K562 (cell line): ENCODE measurements around the gene C2CD5. TPM values are rescaled to one million over a fixed set of nuclear protein-coding genes. Genes with fewer than 3 reads are reported as not detected.

ENCODE experiments used
- CBFA2T3 ChIP-seq: fragments of 450-650 bp; IDR thresholded peaks from 2 replicates; pipeline ENCODE4 v1.6.1; 2017
- CREBBP ChIP-seq: IDR thresholded peaks from one replicate; pipeline ENCODE4 v1.6.1; 2012; ENCODE audit warnings: low read depth, mild to moderate bottlenecking, control low read depth, inconsistent platforms, low read length
- ILK ChIP-seq: fragments of 450-650 bp; IDR thresholded peaks from 2 replicates; pipeline ENCODE4 v1.6.1; 2016; ENCODE audit warnings: missing genetic modification characterization, low read depth, mild to moderate bottlenecking, missing compliant biosample characterization, moderate library complexity, borderline replicate concordance
- KDM1A ChIP-seq, 2 experiments: fragments of 450-650 bp; IDR thresholded peaks; 2 replicates each; pipeline ENCODE4 v1.6.1; 2016; ENCODE audit warnings: mild to moderate bottlenecking in 2 of 2
- LCOR ChIP-seq: sonication (generic); formaldehyde crosslinking; IDR thresholded peaks from 2 replicates; pipeline ENCODE4 v1.8.0; 2022; ENCODE audit warnings: mild to moderate bottlenecking, missing genetic modification reagents
- NFE2L1 ChIP-seq: fragments of 450-650 bp; IDR thresholded peaks from 2 replicates; pipeline ENCODE4 v1.6.1; 2016; ENCODE audit warnings: missing genetic modification characterization, low read depth, mild to moderate bottlenecking, missing compliant biosample characterization, moderate library complexity, borderline replicate concordance
- SP2 ChIP-seq: IDR thresholded peaks from 2 replicates; pipeline ENCODE4 v1.6.1; 2011; ENCODE audit warnings: mild to moderate bottlenecking, low read depth, low read length, moderate library complexity; ENCODE audit not compliant: poor library complexity, severe bottlenecking; ENCODE audit errors: extremely low read depth
- polyA plus RNA-seq, 8 experiments: library from polyadenylated mRNA; depleted of rRNA in 4 of 8; stranded (reverse) in 5 of 8; unstranded in 3 of 8; fragments of >200 nt; fragmentation: Nextera tagmentation in 2 of 8; fragmentation: Illumina TruSeq in 1 of 8; extraction: Ambion mirVana in 2 of 8; extraction: Trizol in 1 of 8; gene quantifications; 2 replicates each; pipeline versions ENCODE4 v1.2.1 to v1.2.3, GENCODE V29; 2011 to 2014; ENCODE audit warnings: inconsistent platforms in 1 of 8, missing spikeins in 1 of 8
- total RNA-seq, 7 experiments: library from RNA; depleted of rRNA in 6 of 7; stranded (reverse); fragments of >200 nt in 6 of 7; fragmentation: Illumina TruSeq in 2 of 7; extraction: Trizol in 2 of 7; gene quantifications; 2 replicates each; pipeline versions ENCODE4 v1.2.1 to v1.2.3, GENCODE V29; 2011 to 2021; ENCODE audit warnings: low replicate concordance in 1 of 7
- TF ChIP-seq, protein P1 (sequence below): sonication (generic); IDR thresholded peaks from 2 replicates; pipeline ENCODE4 v1.6.1; 2016
- TF ChIP-seq, protein P2 (sequence below), 3 experiments: fragments of 200-800 bp in 1 of 3; fragments of 250-450 bp in 1 of 3; fragments of 450-650 bp in 1 of 3; sonication (Bioruptor Pico) in 1 of 3; sonication (Bioruptor generic) in 1 of 3; formaldehyde crosslinking in 1 of 3; IDR thresholded peaks; 2 replicates each; pipeline versions ENCODE4 v1.6.1 to v1.8.0; 2016 to 2022; ENCODE audit warnings: mild to moderate bottlenecking in 2 of 3, missing genetic modification characterization in 2 of 3, missing compliant biosample characterization in 1 of 3, moderate library complexity in 1 of 3

C2CD5 gene
- total and polyA plus RNA-seq, 9 of the 15 experiments (the other 6 are each of a cell fraction or from before 2014, with no cell fraction given) = 5.1 to 24.1 (median 14.3) TPM

DNA sequence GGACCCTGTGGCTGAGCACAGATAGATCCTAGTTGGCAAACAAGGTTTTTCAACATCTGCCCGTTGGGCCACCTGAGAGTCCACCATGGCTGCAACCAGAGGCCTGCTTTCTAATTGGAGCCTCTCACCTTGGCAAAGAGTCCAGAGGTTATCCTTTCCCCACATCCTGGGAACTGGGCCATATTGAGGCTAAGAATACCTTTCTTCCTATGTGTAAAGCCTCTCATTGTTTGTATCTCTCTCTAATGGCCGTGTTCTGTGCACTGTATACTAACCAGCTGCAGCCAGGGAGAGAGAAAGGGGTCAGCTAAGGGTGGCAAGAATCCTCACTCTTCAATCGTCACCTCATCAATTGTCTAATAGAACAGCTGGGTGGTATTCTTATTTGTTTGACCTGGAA lies 130.8 kb downstream of the C2CD5 start (continued):
- TF ChIP-seq, protein P1, sequence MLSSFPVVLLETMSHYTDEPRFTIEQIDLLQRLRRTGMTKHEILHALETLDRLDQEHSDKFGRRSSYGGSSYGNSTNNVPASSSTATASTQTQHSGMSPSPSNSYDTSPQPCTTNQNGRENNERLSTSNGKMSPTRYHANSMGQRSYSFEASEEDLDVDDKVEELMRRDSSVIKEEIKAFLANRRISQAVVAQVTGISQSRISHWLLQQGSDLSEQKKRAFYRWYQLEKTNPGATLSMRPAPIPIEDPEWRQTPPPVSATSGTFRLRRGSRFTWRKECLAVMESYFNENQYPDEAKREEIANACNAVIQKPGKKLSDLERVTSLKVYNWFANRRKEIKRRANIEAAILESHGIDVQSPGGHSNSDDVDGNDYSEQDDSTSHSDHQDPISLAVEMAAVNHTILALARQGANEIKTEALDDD = no peak
- TF ChIP-seq CREBBP = no peak
- TF ChIP-seq NFE2L1 (tag) = no peak
- no peak for TF ChIP-seq LCOR (CRISPR knock-in tag)
- no peak for TF ChIP-seq KDM1A (IDR thresholded peaks at IDR 0.05)
- no peak for TF ChIP-seq CBFA2T3
- TF ChIP-seq, protein P2, sequence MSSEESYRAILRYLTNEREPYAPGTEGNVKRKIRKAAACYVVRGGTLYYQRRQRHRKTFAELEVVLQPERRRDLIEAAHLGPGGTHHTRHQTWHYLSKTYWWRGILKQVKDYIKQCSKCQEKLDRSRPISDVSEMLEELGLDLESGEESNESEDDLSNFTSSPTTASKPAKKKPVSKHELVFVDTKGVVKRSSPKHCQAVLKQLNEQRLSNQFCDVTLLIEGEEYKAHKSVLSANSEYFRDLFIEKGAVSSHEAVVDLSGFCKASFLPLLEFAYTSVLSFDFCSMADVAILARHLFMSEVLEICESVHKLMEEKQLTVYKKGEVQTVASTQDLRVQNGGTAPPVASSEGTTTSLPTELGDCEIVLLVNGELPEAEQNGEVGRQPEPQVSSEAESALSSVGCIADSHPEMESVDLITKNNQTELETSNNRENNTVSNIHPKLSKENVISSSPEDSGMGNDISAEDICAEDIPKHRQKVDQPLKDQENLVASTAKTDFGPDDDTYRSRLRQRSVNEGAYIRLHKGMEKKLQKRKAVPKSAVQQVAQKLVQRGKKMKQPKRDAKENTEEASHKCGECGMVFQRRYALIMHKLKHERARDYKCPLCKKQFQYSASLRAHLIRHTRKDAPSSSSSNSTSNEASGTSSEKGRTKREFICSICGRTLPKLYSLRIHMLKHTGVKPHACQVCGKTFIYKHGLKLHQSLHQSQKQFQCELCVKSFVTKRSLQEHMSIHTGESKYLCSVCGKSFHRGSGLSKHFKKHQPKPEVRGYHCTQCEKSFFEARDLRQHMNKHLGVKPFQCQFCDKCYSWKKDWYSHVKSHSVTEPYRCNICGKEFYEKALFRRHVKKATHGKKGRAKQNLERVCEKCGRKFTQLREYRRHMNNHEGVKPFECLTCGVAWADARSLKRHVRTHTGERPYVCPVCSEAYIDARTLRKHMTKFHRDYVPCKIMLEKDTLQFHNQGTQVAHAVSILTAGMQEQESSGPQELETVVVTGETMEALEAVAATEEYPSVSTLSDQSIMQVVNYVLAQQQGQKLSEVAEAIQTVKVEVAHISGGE (CRISPR knock-in tag; IDR thresholded peaks at IDR 0.05) = no peak
- no peak for TF ChIP-seq SP2
- TF ChIP-seq ILK (tag) = no peak
